Stimulated activated CD8-positive, alpha-beta memory T cell treated with anti-CD3 and anti-CD28 coated beads, Interleukin-7, amount 100 ng/mL, for 1 hour (primary cell): ENCODE data around the gene WWTR1.

Source experiments
- DNase-seq, 2 donors: peaks; one replicate each; pipeline ENCODE4 v3.0.0-alpha.2; 2020; ENCODE audit warnings: low read depth in 2 of 2

The WWTR1 gene

GRCh38 chr3:149472030-149472797 is 185.6 kb downstream of the WWTR1 start:
- no peak for DNase-seq

DNA sequence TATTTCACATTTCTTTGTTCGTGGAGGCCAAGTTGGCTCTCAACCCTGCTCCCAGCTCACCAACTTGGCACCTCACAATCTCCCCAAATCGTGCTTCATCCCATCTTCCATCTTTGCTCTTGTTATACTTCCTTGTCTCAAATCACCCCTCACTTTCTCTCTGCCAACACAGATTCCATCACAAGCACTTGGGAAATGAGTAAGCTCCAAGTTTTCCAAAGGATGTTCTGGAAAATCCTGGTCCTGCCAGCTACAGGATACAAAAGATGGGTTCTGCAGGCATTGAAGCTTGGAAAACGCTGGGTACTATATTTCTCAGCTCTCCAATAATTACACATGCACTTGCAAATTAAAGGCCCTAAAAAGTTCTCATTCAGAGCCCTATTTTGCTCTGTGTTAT is 187.4 kb downstream of the WWTR1 start:
- DNase-seq, result no peak

- DNase-seq, result no peak
These were observed 189.2 kb downstream of the WWTR1 start for GRCh38 chr3:149468504-149469212.
